Activated CD8-positive, alpha-beta memory T cell treated with anti-CD3 and anti-CD28 coated beads for 36 hours (primary cell): ENCODE results near the gene FXR1. TPM values are rescaled to one million over a fixed set of nuclear protein-coding genes. Genes with fewer than 3 reads are reported as not detected.
"Not testable (repeated sequence)": the region's sequence is repeated elsewhere in the genome, so short reads cannot be mapped to it uniquely, and the experiment has no call there.

Experiments used
- CTCF ChIA-PET: fragments of 350-600 bp; sonication (Branson Sonifier 250); formaldehyde crosslinking; loops from one replicate; lab custom pipeline; 2021; ENCODE audit warnings: antibody characterized with exemption; lab: Charles Lee
- POLR2A ChIA-PET: fragments of 350-600 bp; sonication (Branson Sonifier 250); formaldehyde crosslinking; loops from one replicate; lab custom pipeline; 2021; ENCODE audit warnings: antibody characterized with exemption; lab: Charles Lee
- total RNA-seq, 2 experiments: library from RNA; stranded (reverse); gene quantifications; one replicate each; pipeline ENCODE4 v1.2.3, GENCODE V29; 2021

Gene FXR1
- total RNA-seq = 100 to 1,000 TPM; 135 to 147 TPM

GRCh38 chr3:180912304-180913296 lies at the start of gene FXR1:
FXR1 (plus strand) TSS chr3:180912670; CDS start chr3:180912686, 16 bp downstream.
- ChIA-PET CTCF (interaction anchor here (0.6 to 1.4 kb wide), 6 partner anchors 20 to 1739 kb away, joined by 3 to 4 read pairs (median 3); partner anchors contain the start of gene DNAJC19), POLR2A (interaction anchor here (0.8 to 2.4 kb wide), 5 partner anchors 19 to 1566 kb away, joined by 3 to 15 read pairs (median 5); partner anchors contain the start of genes DNAJC19 and TTC14)

GRCh38 chr3:180870008-180870699 lies 42.3 kb upstream of the FXR1 start:
- CTCF ChIA-PET = no interaction called here
- POLR2A ChIA-PET = no interaction called here

GRCh38 chr3:180871901-180872300 lies 40.6 kb upstream of the FXR1 start:
- CTCF ChIA-PET = interaction anchor here (0.6 kb wide), 1 partner anchor 46 kb away, joined by 3 read pairs; no protein-coding TSS in a partner anchor
- POLR2A ChIA-PET = no interaction called here

- CTCF ChIA-PET, POLR2A ChIA-PET: not testable (repeated sequence)
Observed at GRCh38 chr3:180872430-180872829, 40.0 kb upstream of the FXR1 start.

- POLR2A ChIA-PET = no interaction called here
- CTCF ChIA-PET = no interaction called here
Observed at GRCh38 chr3:180875124-180875698, 37.3 kb upstream of the FXR1 start.

GRCh38 chr3:180881065-180881801 lies 31.2 kb upstream of the FXR1 start:
- ChIA-PET CTCF (no interaction called here), POLR2A (no interaction called here)

GRCh38 chr3:180882115-180882514 lies 30.4 kb upstream of the FXR1 start:
- POLR2A ChIA-PET = no interaction called here
- CTCF ChIA-PET = no interaction called here

GRCh38 chr3:180888992-180889560 lies 23.4 kb upstream of the FXR1 start:
- ChIA-PET CTCF (no interaction called here), POLR2A (no interaction called here)

- POLR2A ChIA-PET = no interaction called here
- CTCF ChIA-PET = no interaction called here
Observed at GRCh38 chr3:180898572-180898971, 13.9 kb upstream of the FXR1 start.

- POLR2A ChIA-PET = no interaction called here
- CTCF ChIA-PET = no interaction called here
Observed at GRCh38 chr3:180909369-180910127, 2.9 kb upstream of the FXR1 start.

GRCh38 chr3:180910823-180911222 lies 1.6 kb upstream of the FXR1 start:
- CTCF ChIA-PET = interaction anchor here (0.6 to 0.7 kb wide), 2 partner anchors 94 to 813 kb away, joined by 3 read pairs; no protein-coding TSS in a partner anchor
- POLR2A ChIA-PET = interaction anchor here (0.7 kb wide), 1 partner anchor 1102 kb away, joined by 3 read pairs; no protein-coding TSS in a partner anchor

GRCh38 chr3:180911876-180912303 lies 580 bp upstream of the FXR1 start:
- POLR2A ChIA-PET = interaction anchor here (0.8 to 2.4 kb wide), 4 partner anchors 51 to 1565 kb away, joined by 3 to 15 read pairs (median 4); partner anchors contain the start of genes DNAJC19 and TTC14
- CTCF ChIA-PET = interaction anchor here (1.2 to 1.4 kb wide), 2 partner anchors 37 to 78 kb away, joined by 3 read pairs; partner anchors contain the start of gene DNAJC19

GRCh38 chr3:180913581-180914404 lies 1.3 kb downstream of the FXR1 start:
- ChIA-PET CTCF (interaction anchor here (1.1 kb wide), 1 partner anchor 19 kb away, joined by 4 read pairs; no protein-coding TSS in a partner anchor), POLR2A (interaction anchor here (2.4 kb wide), 1 partner anchor 75 kb away, joined by 15 read pairs; the partner anchor contains the start of gene DNAJC19)

- POLR2A ChIA-PET = interaction anchor here (0.8 kb wide), 1 partner anchor 71 kb away, joined by 9 read pairs; no protein-coding TSS in a partner anchor
- CTCF ChIA-PET = interaction anchor here (0.6 kb wide), 1 partner anchor 47 kb away, joined by 3 read pairs; no protein-coding TSS in a partner anchor
Observed at GRCh38 chr3:180918542-180918941, 6.1 kb downstream of the FXR1 start.

- ChIA-PET POLR2A (no interaction called here), CTCF (no interaction called here)
Observed at GRCh38 chr3:180922242-180922641, 9.8 kb downstream of the FXR1 start.

GRCh38 chr3:180923561-180923960 lies 11.1 kb downstream of the FXR1 start:
- CTCF ChIA-PET = no interaction called here
- POLR2A ChIA-PET = no interaction called here
